Measurements from ENCODE around the gene SLC48A1. TPM values are rescaled to one million over a fixed set of nuclear protein-coding genes. Genes with fewer than 3 reads are reported as not detected.

SLC48A1 gene
- polyA plus RNA-seq, 3 donors: 9.4 to 19.6 (median 15.8) TPM

DNA sequence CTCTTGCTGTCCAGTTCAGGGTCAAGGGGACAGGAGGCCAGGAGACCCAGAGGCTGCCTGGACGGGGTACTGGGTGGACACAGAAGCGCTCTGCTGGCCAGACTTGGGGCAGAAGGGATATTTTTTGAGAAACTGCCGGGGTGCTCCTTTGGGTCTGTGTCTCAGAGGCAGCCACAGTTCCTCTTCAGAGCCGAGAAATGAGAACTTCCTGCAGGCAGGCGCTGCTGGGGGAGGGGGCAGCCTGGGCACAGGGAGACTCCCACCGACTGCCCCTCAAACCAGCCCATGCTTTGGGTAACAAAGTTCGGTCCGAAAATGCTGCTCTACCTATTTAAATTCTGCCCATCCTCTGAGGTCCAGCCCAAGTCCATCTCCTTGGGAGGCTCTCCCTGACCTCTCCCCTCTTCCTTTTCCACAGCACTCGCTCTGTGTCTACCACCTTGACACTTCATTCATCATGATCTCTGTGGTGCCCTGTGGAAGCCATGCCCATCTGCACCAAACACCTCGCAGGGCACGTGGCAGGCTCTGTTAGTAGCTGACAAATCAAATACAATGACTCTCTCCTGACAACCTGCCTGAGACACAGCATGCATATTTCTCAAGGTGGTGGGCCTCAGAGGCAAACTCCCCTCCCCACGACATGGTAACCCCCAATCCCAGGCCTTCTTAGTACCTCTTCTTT is 30.3 kb downstream of the SLC48A1 start:
- WGBS (ENCODE audit: insufficient coverage): 10% methylated on average over 10 of the region's 12 CpGs
- peak overlapping the region; percentile 59 for H3K4me2 ChIP-seq (replicated peaks; ENCODE audit: extremely low read depth, low read length, poor library complexity, severe bottlenecking)
- peak overlapping the region; percentile 83 to 95 (median 90) for H3K27ac Mint-ChIP-seq
- H4K20me1 ChIP-seq (ENCODE audit: insufficient read depth, low read length): peaks cover 60% of the 10 kb centered on the region
- peaks cover 87% of the 10 kb centered on the region for H3K4me1 Mint-ChIP-seq
- H3K9me3 ChIP-seq (replicated peaks in 1 of 2; ENCODE audit: control insufficient read depth in 1 of 2, insufficient read depth in 1 of 2, low read length in 2 of 2): no peaks in the 10 kb centered on the region
- peaks cover 62 to 75% of the 10 kb centered on the region in 2 donors for H3K4me1 ChIP-seq (ENCODE audit: control insufficient read depth in 1 of 2, insufficient read depth in 2 of 2, low read length in 2 of 2)
- H3K27me3 ChIP-seq (ENCODE audit: control insufficient read depth in 2 of 2, insufficient read depth in 2 of 2, low read length in 2 of 2): no peaks in the 10 kb centered on the region
- peak overlapping the region; percentile 65 for H3K9ac ChIP-seq (ENCODE audit: insufficient read depth, low read length, poor library complexity, severe bottlenecking)
- TF ChIP-seq CTCF (IDR thresholded peaks at IDR 0.05): no peak
- H3K4me3 Mint-ChIP-seq: peak overlapping the region; percentile 50 to 79
- peaks cover 17 to 36% of the 10 kb centered on the region in 2 donors for H3K36me3 ChIP-seq (replicated peaks in 1 of 2; ENCODE audit: control insufficient read depth in 1 of 2, insufficient read depth in 2 of 2, low read length in 2 of 2)
- peaks cover 25 to 46% of the 10 kb centered on the region in 2 donors for H3K36me3 Mint-ChIP-seq
- peaks cover 97% of the 10 kb centered on the region for H3K79me2 ChIP-seq (ENCODE audit: insufficient read depth, low read length)
- no peaks in the 10 kb centered on the region for H3K9me3 Mint-ChIP-seq
- peak overlapping the region; percentile 78 to 86 for H3K27ac ChIP-seq (ENCODE audit: low read depth in 1 of 2, low read length in 2 of 2)
- intact Hi-C loops (cut with micrococcal nuclease): loop anchor here in 1 of 2 donors (5.0 kb wide), 1 partner anchor 34 kb away; no protein-coding TSS in a partner anchor
- peak overlapping the region; percentile 60 for H2AFZ ChIP-seq (ENCODE audit: insufficient read depth, low read depth, low read length, poor library complexity, severe bottlenecking)
- DNase-seq: peak in 2 of 3 donors; percentile 36 to 59
- peaks cover 0 to 3% (median 0%) of the 10 kb centered on the region in 3 donors for H3K27me3 Mint-ChIP-seq (ENCODE audit: low read depth in 3 of 3)
- H3K4me3 ChIP-seq (replicated peaks in 1 of 3; ENCODE audit: low read depth in 2 of 3, low read length in 3 of 3): peak overlapping the region in 1 of 3 experiments; percentile 53

DNA sequence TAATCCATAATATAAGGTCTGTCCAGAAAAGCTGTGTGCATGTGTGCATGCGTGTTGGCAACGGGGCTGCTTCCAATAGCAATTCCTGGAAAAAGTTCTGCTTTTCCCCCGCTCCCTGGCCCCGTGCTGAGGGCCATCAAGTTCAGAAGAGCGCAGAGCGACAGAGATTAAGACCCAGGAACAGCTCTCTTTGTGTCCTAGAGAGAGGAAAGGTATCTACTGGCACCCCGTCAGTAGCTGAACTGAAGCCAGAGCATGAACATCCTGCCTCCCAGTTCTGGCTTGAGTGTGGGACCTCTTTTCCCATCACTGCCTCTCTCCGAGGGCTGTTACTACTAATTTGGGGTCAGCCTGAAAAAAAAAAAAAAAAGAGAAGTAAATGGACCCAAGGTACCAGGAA is 31.1 kb downstream of the SLC48A1 start:
- Histone ChIP-seq H3K4me3 (replicated peaks in 1 of 3; ENCODE audit: low read depth in 2 of 3, low read length in 3 of 3) (no peak overlapping the region), H3K4me1 (ENCODE audit: control insufficient read depth in 1 of 2, insufficient read depth in 2 of 2, low read length in 2 of 2) (peaks cover 71 to 83% of the 10 kb centered on the region in 2 donors), H3K4me2 (replicated peaks; ENCODE audit: extremely low read depth, low read length, poor library complexity, severe bottlenecking) (no peak overlapping the region), H3K27ac (ENCODE audit: low read depth in 1 of 2, low read length in 2 of 2) (peak overlapping the region in 1 of 2 donors; percentile 86), H3K9ac (ENCODE audit: insufficient read depth, low read length, poor library complexity, severe bottlenecking) (no peak overlapping the region), H3K9me3 (replicated peaks in 1 of 2; ENCODE audit: control insufficient read depth in 1 of 2, insufficient read depth in 1 of 2, low read length in 2 of 2) (no peaks in the 10 kb centered on the region), H4K20me1 (ENCODE audit: insufficient read depth, low read length) (peaks cover 52% of the 10 kb centered on the region), H3K79me2 (ENCODE audit: insufficient read depth, low read length) (peaks cover 98% of the 10 kb centered on the region), H3K36me3 (replicated peaks in 1 of 2; ENCODE audit: control insufficient read depth in 1 of 2, insufficient read depth in 2 of 2, low read length in 2 of 2) (peaks cover 11 to 28% of the 10 kb centered on the region in 2 donors), H2AFZ (ENCODE audit: insufficient read depth, low read depth, low read length, poor library complexity, severe bottlenecking) (no peak overlapping the region), H3K27me3 (ENCODE audit: control insufficient read depth in 2 of 2, insufficient read depth in 2 of 2, low read length in 2 of 2) (no peaks in the 10 kb centered on the region)
- no peaks in the 10 kb centered on the region for H3K9me3 Mint-ChIP-seq
- peaks cover 21 to 43% of the 10 kb centered on the region in 2 donors for H3K36me3 Mint-ChIP-seq
- no peak for DNase-seq
- intact Hi-C loops (cut with micrococcal nuclease): loop anchor here in 1 of 2 donors (5.0 kb wide), 1 partner anchor 33 kb away; no protein-coding TSS in a partner anchor
- H3K4me3 Mint-ChIP-seq: no peak overlapping the region
- H3K27me3 Mint-ChIP-seq (ENCODE audit: low read depth in 3 of 3): peaks cover 0 to 3% (median 3%) of the 10 kb centered on the region in 3 donors
- H3K27ac Mint-ChIP-seq: peak overlapping the region in 2 of 7 donors; percentile 37 to 86
- 86% methylated on average over 4 of the region's 8 CpGs for WGBS (ENCODE audit: insufficient coverage)
- peaks cover 95% of the 10 kb centered on the region for H3K4me1 Mint-ChIP-seq
- TF ChIP-seq CTCF (IDR thresholded peaks at IDR 0.05): no peak

All from CD14-positive monocyte (primary cell).